ENCODE data around the gene CNOT4.

DNA sequence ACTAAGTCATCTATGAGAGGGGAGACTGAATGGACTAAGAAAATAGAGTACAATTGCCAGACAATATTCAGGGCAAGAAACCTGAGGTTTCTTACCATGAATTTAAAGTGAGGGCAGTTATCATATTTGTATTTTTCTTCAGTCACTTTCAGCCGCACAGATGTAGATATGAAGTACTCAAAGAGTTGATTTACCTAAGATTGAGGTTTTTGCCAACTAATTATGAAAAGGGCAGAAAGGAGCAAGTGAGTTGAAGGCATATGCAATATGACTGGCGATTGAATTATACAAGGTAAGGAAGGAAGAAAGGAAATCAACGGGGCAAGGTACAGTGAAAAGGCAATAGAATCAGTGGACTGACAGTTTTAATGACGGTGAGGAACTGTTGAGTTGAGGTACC, 17.8 kb downstream of the CNOT4 start:
- TF ChIP-seq, protein P1, sequence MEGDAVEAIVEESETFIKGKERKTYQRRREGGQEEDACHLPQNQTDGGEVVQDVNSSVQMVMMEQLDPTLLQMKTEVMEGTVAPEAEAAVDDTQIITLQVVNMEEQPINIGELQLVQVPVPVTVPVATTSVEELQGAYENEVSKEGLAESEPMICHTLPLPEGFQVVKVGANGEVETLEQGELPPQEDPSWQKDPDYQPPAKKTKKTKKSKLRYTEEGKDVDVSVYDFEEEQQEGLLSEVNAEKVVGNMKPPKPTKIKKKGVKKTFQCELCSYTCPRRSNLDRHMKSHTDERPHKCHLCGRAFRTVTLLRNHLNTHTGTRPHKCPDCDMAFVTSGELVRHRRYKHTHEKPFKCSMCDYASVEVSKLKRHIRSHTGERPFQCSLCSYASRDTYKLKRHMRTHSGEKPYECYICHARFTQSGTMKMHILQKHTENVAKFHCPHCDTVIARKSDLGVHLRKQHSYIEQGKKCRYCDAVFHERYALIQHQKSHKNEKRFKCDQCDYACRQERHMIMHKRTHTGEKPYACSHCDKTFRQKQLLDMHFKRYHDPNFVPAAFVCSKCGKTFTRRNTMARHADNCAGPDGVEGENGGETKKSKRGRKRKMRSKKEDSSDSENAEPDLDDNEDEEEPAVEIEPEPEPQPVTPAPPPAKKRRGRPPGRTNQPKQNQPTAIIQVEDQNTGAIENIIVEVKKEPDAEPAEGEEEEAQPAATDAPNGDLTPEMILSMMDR (IDR thresholded peaks at IDR 0.05): no peak
- no peak for TF ChIP-seq POLR2A (IDR thresholded peaks at IDR 0.05)

Data from body of pancreas (tissue), 4 donors.